ENCODE measurements around the gene TMEM222. TPM values are rescaled to one million over a fixed set of nuclear protein-coding genes. Genes with fewer than 3 reads are reported as not detected.

TMEM222 gene
- total RNA-seq, 1 donor from 2014 or later: 7.4 TPM

DNA sequence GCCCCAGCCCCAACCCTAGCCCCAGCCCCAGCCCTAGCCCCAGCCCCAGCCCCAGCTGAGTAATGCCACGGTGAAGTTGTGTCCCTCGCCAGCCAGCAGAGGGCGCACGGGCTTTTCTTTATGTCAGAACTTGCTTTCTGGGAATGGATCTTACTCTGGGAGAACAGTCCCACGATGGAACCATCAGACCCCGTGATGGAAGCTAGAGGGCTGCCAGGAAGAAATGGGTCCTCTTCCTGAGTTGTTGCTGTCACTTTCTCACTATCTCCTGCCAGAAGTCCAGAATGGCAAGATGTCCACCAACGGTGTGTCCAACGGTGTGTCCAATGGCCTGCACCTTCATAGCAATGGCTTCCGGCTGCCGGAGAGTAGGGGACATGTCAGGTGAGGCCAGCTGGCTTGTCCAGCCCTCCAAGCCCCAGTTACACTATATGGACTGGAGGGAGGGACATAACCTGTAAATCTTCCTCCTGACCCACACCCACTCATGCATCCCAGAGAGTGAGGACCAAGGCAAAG lies 25.1 kb upstream of the TMEM222 start:
- no peak overlapping the region for H3K4me3 Mint-ChIP-seq
- Histone ChIP-seq H3K36me3 (no peaks in the 10 kb centered on the region), H3K27ac (no peak overlapping the region), H2AFZ (replicated peaks) (no peak overlapping the region), H3K4me3 (no peak overlapping the region), H4K20me1 (ENCODE audit: low read depth) (no peaks in the 10 kb centered on the region), H3F3A (ENCODE audit: low read depth) (peaks cover 23% of the 10 kb centered on the region), H3K9me3 (ENCODE audit: low read depth) (no peaks in the 10 kb centered on the region), H3K27me3 (no peaks in the 10 kb centered on the region), H3K79me2 (ENCODE audit: low read depth) (no peaks in the 10 kb centered on the region), H3K9ac (no peak overlapping the region), H3K4me2 (no peak overlapping the region), H3K4me1 (peaks cover 26% of the 10 kb centered on the region)
- H3K36me3 Mint-ChIP-seq: peaks cover 26% of the 10 kb centered on the region
- H3K27me3 Mint-ChIP-seq (ENCODE audit: insufficient read depth, low read depth): peaks cover 2% of the 10 kb centered on the region
- DNase-seq (ENCODE audit: low spot score): peak; percentile 79
- no peaks in the 10 kb centered on the region for H3K9me3 Mint-ChIP-seq
- no peak for TF ChIP-seq EZH2 (IDR thresholded peaks at IDR 0.05)
- peak; percentile 78 for TF ChIP-seq CTCF (IDR thresholded peaks at IDR 0.05)
- no peak for TF ChIP-seq EZH2phosphoT487 (IDR thresholded peaks at IDR 0.05)
- peaks cover 26% of the 10 kb centered on the region for H3K4me1 Mint-ChIP-seq
- H3K27ac Mint-ChIP-seq: no peak overlapping the region

- TF ChIP-seq EZH2 (IDR thresholded peaks at IDR 0.05) (no peak), CTCF (IDR thresholded peaks at IDR 0.05) (no peak), EZH2phosphoT487 (IDR thresholded peaks at IDR 0.05) (no peak)
- no peaks in the 10 kb centered on the region for H3K27me3 ChIP-seq
- peaks cover 23% of the 10 kb centered on the region for H3K36me3 Mint-ChIP-seq
- peaks cover 26% of the 10 kb centered on the region for H3K4me1 ChIP-seq
- H3K4me3 Mint-ChIP-seq: no peak overlapping the region
- no peak overlapping the region for H3K27ac Mint-ChIP-seq
- no peak overlapping the region for H3K4me2 ChIP-seq
- H3K9me3 ChIP-seq (ENCODE audit: low read depth): no peaks in the 10 kb centered on the region
- no peaks in the 10 kb centered on the region for H3K79me2 ChIP-seq (ENCODE audit: low read depth)
- no peak overlapping the region for H3K9ac ChIP-seq
- H3K9me3 Mint-ChIP-seq: no peaks in the 10 kb centered on the region
- no peak for DNase-seq (ENCODE audit: low spot score)
- no peak overlapping the region for H2AFZ ChIP-seq (replicated peaks)
- no peaks in the 10 kb centered on the region for H4K20me1 ChIP-seq (ENCODE audit: low read depth)
- peaks cover 23% of the 10 kb centered on the region for H3F3A ChIP-seq (ENCODE audit: low read depth)
- H3K4me3 ChIP-seq: no peak overlapping the region
- H3K27ac ChIP-seq: no peak overlapping the region
- peaks cover 4% of the 10 kb centered on the region for H3K27me3 Mint-ChIP-seq (ENCODE audit: insufficient read depth, low read depth)
- peaks cover 26% of the 10 kb centered on the region for H3K4me1 Mint-ChIP-seq
- H3K36me3 ChIP-seq: no peaks in the 10 kb centered on the region
These were observed 24.1 kb upstream of the TMEM222 start for GRCh38 chr1:27297903-27298302.

- DNase-seq (ENCODE audit: low spot score): no peak
- Mint-ChIP-seq H3K9me3 (no peaks in the 10 kb centered on the region), H3K27ac (peak overlapping the region; percentile 92), H3K4me1 (peaks cover 26% of the 10 kb centered on the region), H3K4me3 (peak overlapping the region; percentile 0), H3K36me3 (peaks cover 22% of the 10 kb centered on the region), H3K27me3 (ENCODE audit: insufficient read depth, low read depth) (peaks cover 4% of the 10 kb centered on the region)
- no peaks in the 10 kb centered on the region for H3K27me3 ChIP-seq
- no peak overlapping the region for H3K4me3 ChIP-seq
- H3K4me1 ChIP-seq: peaks cover 26% of the 10 kb centered on the region
- TF ChIP-seq EZH2phosphoT487 (IDR thresholded peaks at IDR 0.05): no peak
- TF ChIP-seq CTCF (IDR thresholded peaks at IDR 0.05): no peak
- TF ChIP-seq EZH2 (IDR thresholded peaks at IDR 0.05): no peak
- no peaks in the 10 kb centered on the region for H3K36me3 ChIP-seq
- H3K4me2 ChIP-seq: peak overlapping the region; percentile 25
- no peak overlapping the region for H2AFZ ChIP-seq (replicated peaks)
- no peaks in the 10 kb centered on the region for H4K20me1 ChIP-seq (ENCODE audit: low read depth)
- no peak overlapping the region for H3K9ac ChIP-seq
- peaks cover 23% of the 10 kb centered on the region for H3F3A ChIP-seq (ENCODE audit: low read depth)
- H3K27ac ChIP-seq: peak overlapping the region; percentile 47
- no peaks in the 10 kb centered on the region for H3K9me3 ChIP-seq (ENCODE audit: low read depth)
- H3K79me2 ChIP-seq (ENCODE audit: low read depth): no peaks in the 10 kb centered on the region
These were observed 23.2 kb upstream of the TMEM222 start for GRCh38 chr1:27298632-27299384.
